HL-60 (cell line): ENCODE data around the gene TMOD3.

Experiments
- DNase-seq, 2 experiments: peaks; one replicate each; pipeline ENCODE4 v3.0.0-alpha.2; 2010 to 2020; ENCODE audit warnings: low read depth in 1 of 2, low spot score in 1 of 2
- H3K27ac ChIP-seq: fragments of 250-450 bp; sonication (Bioruptor Pico); replicated peaks from 2 replicates; pipeline ENCODE4 v1.5.1; 2020; ENCODE audit warnings: mild to moderate bottlenecking, moderate library complexity
- H3K27me3 ChIP-seq: fragments of 250-450 bp; sonication (Bioruptor Pico); 2 replicates; pipeline ENCODE4 v1.5.1; 2021; ENCODE audit warnings: mild to moderate bottlenecking, moderate library complexity; ENCODE audit not compliant: insufficient read depth, poor library complexity, severe bottlenecking
- H3K4me3 ChIP-seq: replicated peaks from 2 replicates; pipeline ENCODE4 v1.5.1; 2011; ENCODE audit warnings: mild to moderate bottlenecking, control low read depth, low read length; ENCODE audit not compliant: insufficient read depth
- GABPA ChIP-seq: IDR thresholded peaks from 2 replicates; pipeline ENCODE4 v1.6.1; 2012; ENCODE audit warnings: low read depth
- POLR2AphosphoS5 ChIP-seq: IDR thresholded peaks from 2 replicates; pipeline ENCODE4 v1.6.1; 2012; ENCODE audit warnings: low read depth
- REST ChIP-seq: IDR thresholded peaks from 2 replicates; pipeline ENCODE4 v1.6.1; 2012; ENCODE audit warnings: low read depth; ENCODE audit not compliant: insufficient replicate concordance
- SPI1 ChIP-seq: IDR thresholded peaks from 2 replicates; pipeline ENCODE4 v1.6.1; 2012; ENCODE audit warnings: low read depth, mild to moderate bottlenecking, borderline replicate concordance
- TF ChIP-seq, protein P1 (sequence below): IDR thresholded peaks from one replicate; pipeline ENCODE4 v1.5.1; 2011; ENCODE audit warnings: low read length, control low read depth, inconsistent platforms; ENCODE audit not compliant: insufficient read depth

TMOD3 gene

GRCh38 chr15:51874751-51875644 lies 45.5 kb downstream of the TMOD3 start:
- no peak overlapping the region for H3K27ac ChIP-seq
- no peak for DNase-seq
- H3K4me3 ChIP-seq, result no peak overlapping the region
- TF ChIP-seq SPI1 (no peak), GABPA (no peak), REST (no peak), POLR2AphosphoS5 (no peak)
- TF ChIP-seq, protein P1, sequence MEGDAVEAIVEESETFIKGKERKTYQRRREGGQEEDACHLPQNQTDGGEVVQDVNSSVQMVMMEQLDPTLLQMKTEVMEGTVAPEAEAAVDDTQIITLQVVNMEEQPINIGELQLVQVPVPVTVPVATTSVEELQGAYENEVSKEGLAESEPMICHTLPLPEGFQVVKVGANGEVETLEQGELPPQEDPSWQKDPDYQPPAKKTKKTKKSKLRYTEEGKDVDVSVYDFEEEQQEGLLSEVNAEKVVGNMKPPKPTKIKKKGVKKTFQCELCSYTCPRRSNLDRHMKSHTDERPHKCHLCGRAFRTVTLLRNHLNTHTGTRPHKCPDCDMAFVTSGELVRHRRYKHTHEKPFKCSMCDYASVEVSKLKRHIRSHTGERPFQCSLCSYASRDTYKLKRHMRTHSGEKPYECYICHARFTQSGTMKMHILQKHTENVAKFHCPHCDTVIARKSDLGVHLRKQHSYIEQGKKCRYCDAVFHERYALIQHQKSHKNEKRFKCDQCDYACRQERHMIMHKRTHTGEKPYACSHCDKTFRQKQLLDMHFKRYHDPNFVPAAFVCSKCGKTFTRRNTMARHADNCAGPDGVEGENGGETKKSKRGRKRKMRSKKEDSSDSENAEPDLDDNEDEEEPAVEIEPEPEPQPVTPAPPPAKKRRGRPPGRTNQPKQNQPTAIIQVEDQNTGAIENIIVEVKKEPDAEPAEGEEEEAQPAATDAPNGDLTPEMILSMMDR, result no peak
- no peaks in the 10 kb centered on the region for H3K27me3 ChIP-seq

DNA sequence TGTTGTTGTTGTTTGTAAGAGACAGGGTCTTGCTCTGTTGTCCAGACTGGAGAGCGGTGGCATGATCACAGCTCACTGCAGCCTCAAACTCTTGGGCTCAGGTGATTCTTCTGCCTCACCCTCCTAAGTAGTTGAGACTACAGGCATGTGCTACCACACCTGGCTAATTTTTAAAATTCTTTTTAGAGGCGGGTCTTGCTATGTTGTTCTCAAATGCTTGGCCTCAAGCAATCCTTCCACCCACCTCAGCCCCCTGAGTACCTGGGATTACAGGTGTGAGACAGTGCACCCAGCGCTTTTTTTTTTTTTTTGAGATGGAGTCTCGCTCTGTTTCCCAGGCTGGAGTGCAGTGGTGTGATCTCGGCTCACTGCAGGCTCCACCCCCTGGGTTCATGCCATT lies 46.7 kb downstream of the TMOD3 start:
- TF ChIP-seq, protein P1, result no peak
- TF ChIP-seq POLR2AphosphoS5, result no peak
- no peak for TF ChIP-seq REST
- TF ChIP-seq GABPA, result no peak
- no peak for TF ChIP-seq SPI1
- no peaks in the 10 kb centered on the region for H3K27me3 ChIP-seq
- DNase-seq, result no peak
- no peak overlapping the region for H3K4me3 ChIP-seq
- no peak overlapping the region for H3K27ac ChIP-seq

DNA sequence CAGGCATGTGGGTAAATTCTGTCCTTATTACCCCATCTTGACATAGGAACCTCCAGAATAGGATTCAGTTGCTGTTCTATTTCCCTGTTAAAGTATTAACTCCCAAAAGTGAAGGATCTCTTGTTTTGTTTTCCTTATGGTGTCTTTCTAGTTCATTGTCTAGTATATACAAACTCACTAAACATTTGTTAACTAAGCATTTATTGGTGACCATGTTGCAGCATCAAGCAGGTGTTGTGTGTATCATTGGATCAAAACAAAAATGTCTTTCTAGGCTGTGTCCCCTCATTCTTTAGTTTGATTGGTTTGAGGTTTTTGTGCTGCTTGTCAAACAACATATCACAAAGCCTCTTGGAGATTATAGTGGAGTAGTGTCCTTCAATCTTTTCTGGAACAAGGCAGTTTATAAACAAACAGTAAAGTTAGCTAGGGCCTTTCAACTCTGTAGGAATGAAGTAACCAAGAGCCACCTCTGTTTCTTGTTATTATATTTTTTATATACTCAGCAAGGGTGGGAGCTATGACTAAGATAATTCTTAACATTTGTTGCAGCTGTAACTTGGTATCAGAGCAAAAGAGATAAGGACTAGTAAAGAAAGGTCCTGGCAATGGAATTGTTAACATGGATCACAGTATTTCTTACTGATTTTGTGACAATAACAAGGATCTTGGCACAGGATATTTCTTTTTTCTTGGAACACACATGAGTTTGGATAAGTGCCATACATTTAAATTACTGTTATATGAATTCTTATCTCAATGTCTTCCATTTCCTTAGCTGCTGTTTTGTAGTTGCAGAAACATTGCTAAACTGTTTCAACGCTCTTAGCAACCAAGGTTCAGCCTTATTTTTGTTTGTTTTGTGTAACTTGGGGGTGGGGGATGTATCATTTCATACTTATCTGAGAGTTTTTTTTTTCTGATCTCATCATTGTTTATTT lies 49.3 kb downstream of the TMOD3 start:
- Histone ChIP-seq H3K27me3 (no peaks in the 10 kb centered on the region), H3K27ac (0 out of 2 replicates have a peak overlapping the region, but pooled peaks have one; percentile 7), H3K4me3 (no peak overlapping the region)
- no peak for DNase-seq
- TF ChIP-seq REST, result no peak
- TF ChIP-seq GABPA, result no peak
- TF ChIP-seq SPI1, result no peak
- TF ChIP-seq, protein P1, result no peak
- no peak for TF ChIP-seq POLR2AphosphoS5
